ENCODE measurements around the gene CPN2. TPM values are rescaled to one million over a fixed set of nuclear protein-coding genes. Genes with fewer than 3 reads are reported as not detected.

The CPN2 gene
- polyA plus RNA-seq, 2 of the 4 experiments (the other 2 are of a cell fraction): not detected

GRCh38 chr3:194306109-194306686 lies 44.9 kb downstream of the CPN2 start:
- no peak overlapping the region for H3K4me3 ChIP-seq
- ATAC-seq (no peak), DNase-seq (ENCODE audit: low read depth in 1 of 2, low spot score in 1 of 2) (no peak), FAIRE-seq (no peak)
- no peak overlapping the region for H3K4me2 ChIP-seq
- H3K9me3 ChIP-seq: no peaks in the 10 kb centered on the region
- WGBS (ENCODE audit: missing lambda C conversion rate): 76% methylated on average over 10 of the region's 11 CpGs
- TF ChIP-seq MAZ (IDR thresholded peaks at IDR 0.05; ENCODE audit: borderline replicate concordance, low read depth, low read length) (no peak), CTCF (IDR thresholded peaks at IDR 0.05) (no peak), NPAS2 (CRISPR knock-in tag; IDR thresholded peaks at IDR 0.05; ENCODE audit: borderline replicate concordance) (no peak), ATOH8 (CRISPR knock-in tag; IDR thresholded peaks at IDR 0.05; ENCODE audit: low read depth) (no peak), CEBPB (IDR thresholded peaks at IDR 0.05) (no peak), RNF2 (IDR thresholded peaks at IDR 0.05; ENCODE audit: borderline replicate concordance, low read depth) (no peak), KDM5A (IDR thresholded peaks at IDR 0.05) (no peak), HEYL (CRISPR knock-in tag; IDR thresholded peaks at IDR 0.05) (no peak), HOXB13 (CRISPR knock-in tag; IDR thresholded peaks at IDR 0.05; ENCODE audit: low read depth) (no peak), POLR2AphosphoS2 (conservative IDR thresholded peaks at IDR 0.05; ENCODE audit: low read length) (no peak)
- H3K27ac ChIP-seq: no peak overlapping the region
- ChIA-PET POLR2A (no interaction called here), CTCF (interaction anchor here (1.6 to 3.1 kb wide), 3 partner anchors 10 to 525 kb away, joined by 5 to 10 read pairs (median 9); no protein-coding TSS in a partner anchor)
- H3K4me1 ChIP-seq: peaks cover 13% of the 10 kb centered on the region

- no peak for FAIRE-seq
These were observed 45.6 kb downstream of the CPN2 start for GRCh38 chr3:194305356-194306108.

More at GRCh38 chr3:194305356-194306108, 45.6 kb downstream of the CPN2 start:
- no peak for ATAC-seq
- DNase-seq (ENCODE audit: low read depth in 1 of 2, low spot score in 1 of 2): no peak
- WGBS (ENCODE audit: missing lambda C conversion rate): 91% methylated on average over 10 of the region's 11 CpGs
- H3K4me2 ChIP-seq: no peak overlapping the region
- peaks cover 13% of the 10 kb centered on the region for H3K4me1 ChIP-seq
- H3K27ac ChIP-seq: no peak overlapping the region
- CTCF ChIA-PET: interaction anchor here (0.7 to 3.1 kb wide), 4 partner anchors 10 to 525 kb away, joined by 3 to 10 read pairs (median 7); no protein-coding TSS in a partner anchor
- POLR2A ChIA-PET: no interaction called here
- no peak overlapping the region for H3K4me3 ChIP-seq
- H3K9me3 ChIP-seq: no peaks in the 10 kb centered on the region
- TF ChIP-seq ZC3H11A (IDR thresholded peaks at IDR 0.05) (no peak), CHD4 (IDR thresholded peaks at IDR 0.05; ENCODE audit: borderline replicate concordance) (no peak), ELK1 (IDR thresholded peaks at IDR 0.05; ENCODE audit: low read depth, low read length) (no peak), HDAC2 (IDR thresholded peaks at IDR 0.05) (no peak), SREBF2 (IDR thresholded peaks at IDR 0.05) (no peak), MAX (IDR thresholded peaks at IDR 0.05) (no peak), RAD21 (conservative IDR thresholded peaks at IDR 0.05 in 1 of 2, IDR thresholded peaks at IDR 0.05 in 1 of 2) (no peak)
